ENCODE data around the gene APRT. TPM values are rescaled to one million over a fixed set of nuclear protein-coding genes. Genes with fewer than 3 reads are reported as not detected.

The APRT gene
- total RNA-seq, 4 donors from 2014 or later = 81.6 to 221 (median 149) TPM

DNA sequence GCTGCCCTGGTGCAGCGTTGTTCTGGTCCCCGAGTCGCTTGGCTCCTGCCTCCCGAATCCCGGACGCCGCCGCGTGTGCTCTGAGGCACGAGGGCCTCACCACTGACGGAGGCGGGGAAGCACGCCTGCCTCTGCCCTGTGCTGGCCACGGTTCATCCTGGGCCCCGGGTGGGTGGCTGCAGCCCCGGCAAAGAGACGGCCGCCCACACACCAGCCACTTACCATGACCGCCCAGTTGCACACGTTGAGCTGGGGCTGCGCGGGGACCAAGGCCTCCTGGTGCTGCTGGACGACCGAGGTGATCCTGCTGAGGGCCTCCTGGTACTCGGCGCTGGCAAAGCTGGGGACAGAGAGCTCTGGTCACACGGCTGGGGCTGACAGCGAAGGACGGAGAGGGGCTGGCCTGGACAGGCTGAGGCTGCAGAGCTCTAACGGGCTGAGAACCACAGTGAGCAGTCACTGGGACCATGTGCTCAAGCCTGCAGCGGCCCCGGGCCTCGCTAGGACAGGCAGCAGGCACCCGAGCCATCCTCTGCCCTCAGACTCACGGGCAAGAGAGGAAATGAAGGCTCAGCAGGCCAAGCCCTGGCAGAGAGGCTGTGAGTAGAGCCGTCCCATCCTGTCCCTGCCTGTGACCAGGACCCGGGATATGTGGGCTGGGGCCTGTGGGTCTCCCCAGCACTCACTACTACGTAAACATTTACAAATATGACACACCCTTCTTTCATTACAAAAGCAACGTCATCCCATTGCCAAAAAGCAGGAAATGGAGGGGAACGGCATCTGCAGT, 6.3 kb upstream of the APRT start:
- WGBS, 2 donors (ENCODE audit: low coverage in 1 of 2) = 80 to 83% methylated on average over 1 to 18 of the region's 40 CpGs
- Histone ChIP-seq H3K4me1 (peaks cover 1 to 10% (median 5%) of the 10 kb centered on the region in 4 donors), H3K27me3 (no peaks in the 10 kb centered on the region), H3K27ac (no peak overlapping the region), H3K4me3 (no peak overlapping the region), H3K36me3 (peaks cover 0 to 6% (median 3%) of the 10 kb centered on the region in 4 donors), H3K9me3 (no peaks in the 10 kb centered on the region)
- in situ Hi-C loops (cut with MboI; ENCODE audit: low pct_ligation_motif_present in 1 of 4, low pct_unique_long_range_greater_than_20kb in 1 of 4, low sequenced_read_pairs in 3 of 4) (loop anchor here in 1 of 4 donors (25.0 kb wide), 1 partner anchor 394 kb away; the partner anchor contains the start of genes SLC22A31 and ZNF778), intact Hi-C loops (cut with DNase I; ENCODE audit: low total_unique reads) (no loop called here)
- TF ChIP-seq POLR2A (IDR thresholded peaks at IDR 0.05) (no peak), EP300 (IDR thresholded peaks at IDR 0.05; ENCODE audit: low read depth) (no peak), POLR2AphosphoS5 (IDR thresholded peaks at IDR 0.05) (no peak)
- TF ChIP-seq, protein P1, sequence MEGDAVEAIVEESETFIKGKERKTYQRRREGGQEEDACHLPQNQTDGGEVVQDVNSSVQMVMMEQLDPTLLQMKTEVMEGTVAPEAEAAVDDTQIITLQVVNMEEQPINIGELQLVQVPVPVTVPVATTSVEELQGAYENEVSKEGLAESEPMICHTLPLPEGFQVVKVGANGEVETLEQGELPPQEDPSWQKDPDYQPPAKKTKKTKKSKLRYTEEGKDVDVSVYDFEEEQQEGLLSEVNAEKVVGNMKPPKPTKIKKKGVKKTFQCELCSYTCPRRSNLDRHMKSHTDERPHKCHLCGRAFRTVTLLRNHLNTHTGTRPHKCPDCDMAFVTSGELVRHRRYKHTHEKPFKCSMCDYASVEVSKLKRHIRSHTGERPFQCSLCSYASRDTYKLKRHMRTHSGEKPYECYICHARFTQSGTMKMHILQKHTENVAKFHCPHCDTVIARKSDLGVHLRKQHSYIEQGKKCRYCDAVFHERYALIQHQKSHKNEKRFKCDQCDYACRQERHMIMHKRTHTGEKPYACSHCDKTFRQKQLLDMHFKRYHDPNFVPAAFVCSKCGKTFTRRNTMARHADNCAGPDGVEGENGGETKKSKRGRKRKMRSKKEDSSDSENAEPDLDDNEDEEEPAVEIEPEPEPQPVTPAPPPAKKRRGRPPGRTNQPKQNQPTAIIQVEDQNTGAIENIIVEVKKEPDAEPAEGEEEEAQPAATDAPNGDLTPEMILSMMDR (IDR thresholded peaks at IDR 0.05) = no peak
- DNase-seq = no peak

DNA sequence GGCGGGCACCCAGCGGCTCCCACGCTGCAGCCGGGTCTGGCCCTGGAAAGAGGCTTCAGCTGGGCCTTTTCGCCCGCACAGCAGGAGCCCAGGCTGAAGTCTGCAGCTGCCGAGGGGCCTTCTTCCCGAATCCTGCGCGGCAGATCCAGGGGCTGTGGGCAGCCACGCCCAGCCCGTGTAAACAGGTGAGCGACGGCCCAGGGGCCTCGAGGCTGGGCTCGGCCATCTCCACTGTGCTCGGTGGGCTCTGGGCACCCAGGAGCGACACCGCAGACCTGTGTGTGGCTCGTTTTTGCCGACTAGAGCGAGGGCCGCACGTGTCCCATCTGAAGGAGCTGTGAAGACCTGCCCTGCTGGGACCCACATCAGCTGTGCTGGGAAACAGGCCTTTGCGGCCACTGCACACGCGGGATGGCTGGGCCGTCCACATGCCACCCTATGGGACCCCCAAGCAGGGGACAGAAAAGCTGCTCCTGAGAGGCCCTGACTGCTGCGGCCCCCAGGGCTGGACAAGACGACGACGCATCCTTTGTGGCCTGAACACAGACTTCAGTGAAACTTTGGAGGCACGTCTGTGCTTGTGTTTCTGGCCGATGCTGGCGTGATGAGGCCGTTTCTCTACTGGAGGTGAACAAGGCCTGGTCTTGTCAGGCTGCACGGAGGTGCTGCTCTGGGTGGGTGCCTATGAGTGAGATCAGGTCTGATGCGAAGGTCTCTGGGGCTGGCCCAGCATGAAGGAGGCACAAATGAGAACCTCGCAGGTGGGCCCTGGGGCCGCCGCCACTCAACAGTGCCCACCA, 5.2 kb upstream of the APRT start:
- intact Hi-C loops (cut with DNase I; ENCODE audit: low total_unique reads) (no loop called here), in situ Hi-C loops (cut with MboI; ENCODE audit: low pct_ligation_motif_present in 1 of 4, low pct_unique_long_range_greater_than_20kb in 1 of 4, low sequenced_read_pairs in 3 of 4) (loop anchor here in 1 of 4 donors (25.0 kb wide), 1 partner anchor 395 kb away; the partner anchor contains the start of genes SLC22A31 and ZNF778)
- H3K27ac ChIP-seq = no peak overlapping the region
- no peak overlapping the region for H3K4me3 ChIP-seq
- no peak for DNase-seq
- H3K27me3 ChIP-seq = no peaks in the 10 kb centered on the region
- H3K36me3 ChIP-seq = peaks cover 0 to 1% (median 0%) of the 10 kb centered on the region in 4 donors
- TF ChIP-seq POLR2AphosphoS5 (IDR thresholded peaks at IDR 0.05) (no peak), POLR2A (IDR thresholded peaks at IDR 0.05) (no peak), EP300 (IDR thresholded peaks at IDR 0.05; ENCODE audit: low read depth) (no peak)
- TF ChIP-seq, protein P1 (IDR thresholded peaks at IDR 0.05) = no peak
- 85% methylated on average over 23 of the region's 41 CpGs; no CpG with 5 or more reads in 1 of the 2 donors for WGBS, 2 donors (ENCODE audit: low coverage in 1 of 2)
- peaks cover 4 to 21% (median 16%) of the 10 kb centered on the region in 4 donors for H3K4me1 ChIP-seq
- no peaks in the 10 kb centered on the region for H3K9me3 ChIP-seq

DNA sequence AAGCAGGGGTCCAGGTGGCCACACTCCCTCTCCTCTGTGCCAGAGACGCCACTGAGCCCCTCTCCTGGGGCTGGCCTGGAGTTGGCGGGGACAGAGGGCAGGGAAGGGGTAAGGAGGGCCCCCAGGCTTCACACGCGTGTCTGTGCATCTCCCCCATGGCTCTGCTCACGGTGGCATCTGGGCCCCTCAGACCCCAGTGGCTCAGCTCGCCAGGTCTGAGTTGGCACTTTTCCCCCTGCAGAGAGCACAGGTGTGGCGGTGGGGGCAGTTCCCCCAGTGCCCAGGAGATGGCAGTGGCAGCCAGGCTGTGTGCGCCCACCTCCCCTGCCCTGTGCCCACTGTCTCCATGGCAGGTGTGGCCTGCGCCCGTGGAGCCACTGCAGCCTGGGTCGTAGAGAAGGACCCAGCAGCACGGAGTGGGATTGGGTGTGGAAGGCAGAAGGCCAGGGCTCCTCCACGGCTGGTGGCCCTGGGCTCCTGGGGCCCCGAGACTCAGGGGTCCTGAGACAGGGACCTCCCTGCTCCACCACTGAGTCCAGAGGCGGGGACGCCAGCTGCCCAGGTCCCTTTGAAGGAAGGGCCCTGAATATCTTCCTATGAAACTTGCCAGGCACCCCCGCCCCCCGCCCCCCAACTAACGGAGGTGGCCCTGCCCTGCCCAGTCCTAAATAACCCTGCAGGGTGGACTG, 4.3 kb upstream of the APRT start:
- TF ChIP-seq POLR2AphosphoS5 (IDR thresholded peaks at IDR 0.05) = peak in 2 of 3 donors; percentile 13 to 35
- TF ChIP-seq EP300 (IDR thresholded peaks at IDR 0.05; ENCODE audit: low read depth) = no peak
- TF ChIP-seq POLR2A (IDR thresholded peaks at IDR 0.05) = no peak
- TF ChIP-seq, protein P1 (IDR thresholded peaks at IDR 0.05) = peak; percentile 62 to 85 (median 77)
- in situ Hi-C loops (cut with MboI; ENCODE audit: low pct_ligation_motif_present in 1 of 4, low pct_unique_long_range_greater_than_20kb in 1 of 4, low sequenced_read_pairs in 3 of 4) = loop anchor here in 1 of 4 donors (25.0 kb wide), 1 partner anchor 396 kb away; the partner anchor contains the start of genes SLC22A31 and ZNF778
- intact Hi-C loops (cut with DNase I; ENCODE audit: low total_unique reads) = no loop called here

More for the DNA sequence above, 4.3 kb upstream of the APRT start:
- DNase-seq = peak; percentile 61
- Histone ChIP-seq H3K4me3 (no peak overlapping the region), H3K27ac (no peak overlapping the region), H3K27me3 (no peaks in the 10 kb centered on the region), H3K36me3 (no peaks in the 10 kb centered on the region), H3K4me1 (peaks cover 4 to 23% (median 19%) of the 10 kb centered on the region in 4 donors), H3K9me3 (no peaks in the 10 kb centered on the region)
- WGBS, 2 donors (ENCODE audit: low coverage in 1 of 2) = 52% methylated on average over 15 of the region's 19 CpGs; no CpG with 5 or more reads in 1 of the 2 donors

All from transverse colon (tissue), 4 donors.